ENCODE results near the gene TMEM74B.

GRCh38 chr20:1185790-1186334 is 1.1 kb upstream of the TMEM74B start:
- TF ChIP-seq CTCF (IDR thresholded peaks at IDR 0.05; ENCODE audit: low read length) (peak; percentile 68), EZH2 (IDR thresholded peaks at IDR 0.05; ENCODE audit: borderline replicate concordance, low read length) (no peak)
